ENCODE measurements around the gene MUC20.
"Not testable (repeated sequence)": the region's sequence is repeated elsewhere in the genome, so short reads cannot be mapped to it uniquely, and the experiment has no call there.

MUC20 gene, protein sequence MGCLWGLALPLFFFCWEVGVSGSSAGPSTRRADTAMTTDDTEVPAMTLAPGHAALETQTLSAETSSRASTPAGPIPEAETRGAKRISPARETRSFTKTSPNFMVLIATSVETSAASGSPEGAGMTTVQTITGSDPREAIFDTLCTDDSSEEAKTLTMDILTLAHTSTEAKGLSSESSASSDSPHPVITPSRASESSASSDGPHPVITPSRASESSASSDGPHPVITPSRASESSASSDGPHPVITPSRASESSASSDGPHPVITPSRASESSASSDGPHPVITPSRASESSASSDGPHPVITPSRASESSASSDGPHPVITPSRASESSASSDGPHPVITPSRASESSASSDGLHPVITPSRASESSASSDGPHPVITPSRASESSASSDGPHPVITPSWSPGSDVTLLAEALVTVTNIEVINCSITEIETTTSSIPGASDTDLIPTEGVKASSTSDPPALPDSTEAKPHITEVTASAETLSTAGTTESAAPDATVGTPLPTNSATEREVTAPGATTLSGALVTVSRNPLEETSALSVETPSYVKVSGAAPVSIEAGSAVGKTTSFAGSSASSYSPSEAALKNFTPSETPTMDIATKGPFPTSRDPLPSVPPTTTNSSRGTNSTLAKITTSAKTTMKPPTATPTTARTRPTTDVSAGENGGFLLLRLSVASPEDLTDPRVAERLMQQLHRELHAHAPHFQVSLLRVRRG

DNA sequence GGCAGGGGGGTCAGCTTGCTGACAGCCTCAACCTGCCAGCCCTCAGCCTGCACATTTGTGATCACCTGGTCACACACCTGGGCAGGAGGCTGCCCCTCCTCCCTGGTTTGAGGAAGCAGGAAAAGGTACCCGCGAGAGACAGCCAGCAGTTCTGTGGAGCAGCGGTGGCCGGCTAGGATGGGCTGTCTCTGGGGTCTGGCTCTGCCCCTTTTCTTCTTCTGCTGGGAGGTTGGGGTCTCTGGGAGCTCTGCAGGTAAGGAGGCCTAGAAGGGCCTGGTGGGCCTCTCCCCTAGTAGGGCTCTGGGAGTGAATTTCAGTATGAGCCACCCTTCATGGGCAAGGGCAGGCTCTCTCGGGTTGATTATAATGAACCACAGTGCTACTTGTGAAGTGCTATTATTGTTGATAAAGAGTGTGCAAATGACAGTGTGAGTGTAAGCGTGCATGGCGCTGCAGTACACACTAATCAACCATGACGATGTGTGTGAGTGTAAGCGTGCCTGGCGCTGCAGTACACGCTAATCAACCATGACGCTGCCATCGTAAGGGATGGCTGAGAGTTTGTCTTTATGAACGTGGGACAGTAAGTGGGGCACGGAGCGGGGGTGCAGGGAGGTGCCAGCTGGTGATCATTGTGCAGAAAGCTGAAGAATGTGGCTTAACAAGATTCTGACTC is at the start of gene MUC20:
TSS of gene MUC20 (plus strand) at position 148 of the 676 bp plus-strand sequence. CDS start at position 178, 30 bp downstream.
- not testable (repeated sequence) for DNase-seq

DNA sequence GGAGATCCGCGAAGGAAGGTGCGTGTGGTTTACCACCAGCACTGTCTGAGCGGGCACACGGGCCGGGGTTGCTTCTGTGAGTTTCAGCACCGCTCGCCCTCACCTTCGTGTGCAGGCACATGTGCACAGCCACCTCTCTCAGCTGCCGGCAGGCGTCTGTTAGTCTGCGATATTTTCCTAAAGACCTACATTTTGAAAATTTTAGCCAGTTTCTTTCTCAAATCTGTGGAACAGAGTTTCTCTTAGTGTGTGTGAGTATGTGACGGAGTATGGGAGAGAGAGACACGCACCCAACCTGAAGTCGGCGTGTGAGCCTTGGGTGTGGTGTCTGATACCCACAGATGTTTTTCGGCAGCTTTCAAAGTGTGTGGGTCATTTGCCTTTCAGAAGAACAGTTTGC is 49.5 kb upstream of the MUC20 start:
- DNase-seq = not testable (repeated sequence)

- DNase-seq = not testable (repeated sequence)
These were observed 47.1 kb upstream of the MUC20 start for GRCh38 chr3:195673711-195674110.

- not testable (repeated sequence) for DNase-seq
These were observed 42.3 kb upstream of the MUC20 start for GRCh38 chr3:195678391-195679015.

- DNase-seq = not testable (repeated sequence)
These were observed 40.1 kb upstream of the MUC20 start for GRCh38 chr3:195680690-195681089.

DNA sequence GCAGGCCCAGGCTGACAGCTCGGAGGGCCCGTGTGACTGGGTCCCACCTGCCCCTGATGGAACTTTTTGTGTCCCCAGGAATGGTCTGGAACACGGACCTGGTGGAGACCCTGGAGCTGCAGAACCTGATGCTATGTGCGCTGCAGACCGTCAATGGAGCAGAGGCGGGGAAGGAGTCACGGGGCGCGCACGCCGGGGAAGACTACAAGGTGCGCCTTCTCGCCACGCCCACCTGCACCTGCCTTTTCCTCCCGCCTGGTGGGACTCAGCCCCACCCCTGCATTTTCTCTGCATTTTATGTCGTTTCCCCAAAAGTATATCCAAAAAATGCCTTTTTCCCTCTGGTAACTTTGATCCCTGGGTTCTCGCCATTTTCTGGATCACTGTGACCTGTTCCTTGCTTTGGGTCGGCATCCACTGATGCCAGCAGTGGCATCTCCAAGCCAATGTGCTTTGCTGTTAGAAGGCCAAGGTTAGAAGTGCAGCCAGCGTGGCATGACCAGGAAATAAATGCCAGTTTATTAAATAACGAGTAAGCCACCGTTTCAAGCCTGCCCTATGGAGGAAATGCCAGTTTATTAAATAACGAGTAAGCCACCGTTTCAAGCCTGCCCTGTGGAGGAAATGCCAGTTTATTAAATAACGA is 39.2 kb upstream of the MUC20 start:
- not testable (repeated sequence) for DNase-seq

- not testable (repeated sequence) for DNase-seq
These were observed 38.6 kb upstream of the MUC20 start for GRCh38 chr3:195682104-195682742.

GRCh38 chr3:195683722-195684526 is 36.9 kb upstream of the MUC20 start:
- not testable (repeated sequence) for DNase-seq

- not testable (repeated sequence) for DNase-seq
These were observed 36.1 kb upstream of the MUC20 start for GRCh38 chr3:195684527-195685257.

DNA sequence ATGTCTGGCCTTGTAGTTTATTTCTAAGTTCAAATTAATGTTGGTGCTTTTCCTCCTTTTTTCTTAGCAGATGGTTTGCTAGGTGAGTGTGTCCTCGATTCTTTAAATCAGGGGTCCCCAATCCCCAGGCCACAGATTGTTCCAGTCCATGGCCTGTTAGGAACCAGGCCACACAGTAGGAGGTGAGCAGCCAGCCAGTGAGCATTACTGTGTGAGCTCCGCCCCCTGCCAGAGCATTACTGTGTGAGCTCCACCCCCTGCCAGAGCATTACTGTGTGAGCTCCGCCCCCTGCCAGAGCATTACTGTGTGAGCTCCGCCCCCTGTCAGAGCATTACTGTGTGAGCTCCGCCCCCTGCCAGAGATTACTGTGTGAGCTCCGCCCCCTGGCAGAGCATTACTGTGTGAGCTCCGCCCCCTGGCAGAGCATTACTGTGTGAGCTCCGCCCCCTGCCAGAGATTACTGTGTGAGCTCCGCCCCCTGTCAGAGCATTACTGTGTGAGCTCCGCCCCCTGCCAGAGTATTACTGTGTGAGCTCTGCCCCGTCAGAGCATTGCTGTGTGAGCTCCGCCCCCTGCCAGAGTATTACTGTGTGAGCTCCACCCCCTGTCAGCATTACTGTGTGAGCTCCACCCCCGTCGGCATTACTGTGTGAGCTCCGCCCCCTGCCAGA is 34.1 kb upstream of the MUC20 start:
- DNase-seq = not testable (repeated sequence)

GRCh38 chr3:195687209-195687760 is 33.5 kb upstream of the MUC20 start:
- not testable (repeated sequence) for DNase-seq

DNA sequence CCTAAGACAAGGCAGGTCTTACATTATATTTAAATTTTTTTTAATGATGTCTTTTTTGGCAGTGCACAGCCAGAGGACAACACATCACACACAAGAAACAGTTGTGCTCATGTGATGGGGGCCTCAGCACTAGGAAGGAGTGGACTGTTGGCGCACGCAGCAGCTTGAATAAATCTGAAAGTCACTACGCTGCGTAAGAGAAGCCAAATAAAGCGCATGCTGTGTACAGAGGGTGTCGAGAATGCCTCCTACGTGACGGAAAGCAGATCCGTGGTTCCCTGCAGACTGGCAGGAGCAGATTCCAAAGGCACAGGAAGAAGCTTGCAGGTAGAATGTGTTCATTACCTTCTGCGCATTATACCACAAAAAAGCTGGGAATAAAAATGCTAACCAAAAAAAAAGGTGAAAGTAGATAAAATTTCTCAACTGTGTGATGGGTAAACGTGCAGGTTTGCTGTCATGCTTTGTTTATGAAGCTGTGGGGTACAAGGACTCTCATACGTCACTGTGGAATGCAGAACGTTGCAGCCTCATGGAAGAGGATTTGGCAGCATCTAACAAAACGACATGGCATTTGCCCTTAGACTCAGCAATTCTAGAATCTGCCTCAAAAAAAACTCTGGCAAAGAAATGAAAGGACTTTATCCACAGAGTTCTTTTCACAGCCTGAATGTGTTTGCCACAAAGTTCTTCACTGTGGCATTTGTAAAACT is 32.2 kb upstream of the MUC20 start:
- not testable (repeated sequence) for DNase-seq

GRCh38 chr3:195689184-195690070 is 31.4 kb upstream of the MUC20 start:
- DNase-seq = not testable (repeated sequence)

DNA sequence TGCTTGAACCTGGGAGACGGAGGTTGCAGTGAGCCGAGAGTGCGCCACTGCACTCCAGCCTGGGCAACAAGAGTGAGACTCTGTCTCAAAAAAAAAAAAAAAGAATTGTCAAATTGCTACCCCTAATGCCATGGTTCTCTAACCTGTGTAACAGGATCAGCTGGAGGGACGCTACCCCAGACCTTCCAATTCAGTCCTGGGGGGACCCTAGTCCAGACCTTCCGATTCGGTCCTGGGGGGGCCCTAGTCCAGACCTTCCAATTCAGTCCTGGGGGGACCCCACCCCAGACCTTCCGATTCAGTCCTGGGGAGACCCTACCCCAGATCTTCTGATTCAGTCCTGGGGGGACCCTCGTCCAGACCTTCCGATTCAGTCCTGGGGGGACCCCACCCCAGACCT is 29.8 kb upstream of the MUC20 start:
- no peak for DNase-seq

DNA sequence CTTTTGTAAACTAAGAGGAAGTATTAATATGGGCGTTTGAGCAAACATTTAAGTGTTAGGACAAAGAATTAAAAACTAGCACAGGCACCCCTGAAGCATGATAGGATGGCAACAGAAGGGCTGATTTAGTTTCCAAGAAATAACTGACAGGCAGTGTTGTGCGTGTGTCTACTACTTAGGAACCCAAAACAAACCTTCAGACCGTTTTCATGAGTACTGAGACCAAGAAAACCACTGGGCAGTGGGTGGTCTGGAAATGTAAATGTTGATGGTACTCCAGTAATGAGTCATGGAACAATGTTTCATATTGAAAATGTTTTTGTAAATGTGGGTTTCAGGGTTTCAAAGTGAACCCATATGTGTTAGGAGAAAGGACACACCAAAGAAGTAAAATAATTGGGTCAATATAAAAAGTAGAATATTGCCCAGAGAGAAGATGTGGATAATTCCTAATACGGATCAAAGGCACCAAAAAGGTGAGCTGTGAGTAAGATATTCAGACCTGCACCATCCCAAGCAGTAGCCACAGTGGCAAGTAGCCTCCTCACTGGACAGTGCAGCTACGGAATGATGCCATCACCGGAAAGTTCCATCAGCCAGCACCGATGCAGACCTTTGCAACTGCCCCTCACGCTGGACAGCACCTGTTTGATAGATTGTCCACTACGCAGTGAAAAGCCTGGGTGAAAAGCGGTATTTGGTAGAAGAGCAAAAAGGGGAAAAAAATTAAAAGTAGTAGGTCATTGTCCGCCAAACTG is 29.0 kb upstream of the MUC20 start:
- not testable (repeated sequence) for DNase-seq

GRCh38 chr3:195692354-195692685 is 28.5 kb upstream of the MUC20 start:
- no peak for DNase-seq

All from OCI-M1 (cell line).